HG03159 (cell line): ENCODE data around the gene RWDD1.

ENCODE experiments used
- ATAC-seq: cut with Tn5 transposase; IDR thresholded peaks from one replicate; pipeline ENCODE4 v1.9.1; 2021; ENCODE audit warnings: mild to moderate bottlenecking, moderate library complexity; ENCODE audit not compliant: unreplicated experiment

The RWDD1 gene

DNA sequence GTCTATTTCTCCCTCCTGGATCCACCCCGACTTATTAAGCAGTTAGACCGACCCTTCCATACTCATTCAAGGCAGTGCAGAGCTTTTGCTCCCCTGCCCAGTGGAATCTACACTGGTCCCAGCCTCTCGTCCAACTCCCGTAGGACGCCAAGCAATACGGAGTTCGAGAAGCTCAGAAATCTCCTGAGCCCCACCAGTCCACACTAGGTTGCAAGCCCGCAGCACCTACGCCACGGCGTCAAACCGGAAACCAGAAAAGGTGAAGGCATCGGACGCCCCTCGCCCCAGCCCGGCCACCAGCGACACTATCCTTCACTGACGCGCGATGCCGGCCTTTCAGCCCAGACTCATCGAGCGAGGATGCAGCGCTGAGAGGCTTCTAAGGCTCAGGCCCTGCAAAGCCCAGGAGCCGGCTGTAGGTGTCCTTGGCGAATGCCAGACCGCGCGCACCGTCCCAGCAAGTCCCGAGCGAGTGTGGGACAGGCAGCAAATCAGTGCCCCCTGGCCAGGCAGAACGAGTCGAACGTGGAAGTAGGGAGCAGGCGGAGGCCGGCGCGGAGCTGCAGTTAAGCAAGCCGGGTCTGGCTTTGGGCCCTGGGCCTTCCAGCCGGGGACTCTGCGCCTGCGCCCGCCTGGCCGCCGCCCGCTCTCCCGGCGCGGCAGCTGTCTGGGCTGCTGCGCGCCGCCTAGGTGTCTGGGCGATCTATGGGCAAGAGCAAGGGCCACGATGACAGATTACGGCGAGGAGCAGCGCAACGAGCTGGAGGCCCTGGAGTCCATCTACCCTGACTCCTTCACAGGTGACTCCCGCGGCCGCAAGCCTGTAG, at the start of gene RWDD1:
Gene RWDD1, plus strand, starts transcription at position 649 of the 827 bp plus-strand sequence. Its CDS starts 79 bp downstream, at position 728.
- peak; percentile 94 for ATAC-seq

DNA sequence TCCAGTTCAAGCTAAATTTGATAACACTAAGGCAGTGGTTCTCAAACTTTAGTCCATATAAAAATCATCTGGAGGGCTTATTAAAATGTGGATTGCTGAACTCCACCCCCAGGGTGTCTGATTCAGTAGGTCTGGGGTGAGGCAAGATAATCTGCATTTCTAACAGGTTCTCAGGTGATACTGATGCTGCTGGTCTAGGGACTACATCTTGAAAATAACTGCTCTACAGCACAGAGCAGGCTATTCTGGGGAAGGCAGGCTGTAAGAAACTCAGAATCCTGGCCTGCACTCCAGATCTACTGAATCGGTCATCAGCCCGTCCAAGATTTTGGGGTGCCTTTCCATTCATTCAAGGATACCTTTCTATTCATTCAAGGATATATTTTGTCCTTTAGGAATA, 48.4 kb upstream of the RWDD1 start:
- no peak for ATAC-seq

GRCh38 chr6:116524236-116524635, 47.1 kb upstream of the RWDD1 start:
- ATAC-seq = no peak

DNA sequence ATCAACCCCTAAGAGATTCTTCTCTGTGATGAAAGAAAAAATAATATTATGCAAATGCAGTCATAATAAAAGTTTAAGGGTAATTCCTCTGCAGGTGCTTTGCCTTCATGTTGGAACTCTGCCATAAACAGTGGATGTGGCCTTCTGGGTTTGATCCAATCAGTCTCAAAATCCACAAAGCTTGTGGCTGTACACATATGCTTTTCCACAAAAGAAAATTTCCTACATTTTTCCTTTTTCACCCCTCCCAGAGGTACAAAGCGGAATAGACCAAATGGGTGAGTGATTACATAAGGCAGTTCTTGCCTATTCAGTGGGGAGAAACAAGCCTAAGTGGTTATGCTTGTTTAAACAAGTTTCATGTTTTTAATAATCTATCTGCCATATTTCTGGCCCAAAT, 43.2 kb upstream of the RWDD1 start:
- ATAC-seq = no peak

GRCh38 chr6:116528780-116529179, 42.5 kb upstream of the RWDD1 start:
- no peak for ATAC-seq

GRCh38 chr6:116529466-116530290, 41.6 kb upstream of the RWDD1 start:
- ATAC-seq = no peak

DNA sequence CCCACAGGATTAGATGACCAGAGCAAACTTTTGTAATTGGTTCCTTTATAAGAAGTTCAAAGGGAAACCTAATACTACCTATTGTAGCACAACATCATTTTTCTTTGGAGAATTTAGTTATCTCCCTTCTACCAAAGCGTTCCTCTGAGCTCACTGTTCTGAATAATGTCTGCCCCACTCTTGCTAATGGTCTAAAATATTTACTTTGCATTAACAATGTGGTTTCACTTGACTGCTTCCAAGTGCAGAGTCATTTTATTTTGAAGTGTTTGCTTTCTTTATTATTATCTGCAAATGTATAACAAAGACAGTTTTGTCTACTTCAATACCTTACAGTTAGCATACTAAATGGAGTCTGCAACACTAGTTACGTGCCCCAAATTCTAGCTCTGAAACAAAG, 40.9 kb upstream of the RWDD1 start:
- no peak for ATAC-seq

- ATAC-seq = peak; percentile 84
These were observed 39.4 kb upstream of the RWDD1 start for GRCh38 chr6:116531675-116532570.

GRCh38 chr6:116533233-116533957, 37.9 kb upstream of the RWDD1 start:
- ATAC-seq = no peak

- no peak for ATAC-seq
These were observed 36.2 kb upstream of the RWDD1 start for GRCh38 chr6:116535109-116535508.

DNA sequence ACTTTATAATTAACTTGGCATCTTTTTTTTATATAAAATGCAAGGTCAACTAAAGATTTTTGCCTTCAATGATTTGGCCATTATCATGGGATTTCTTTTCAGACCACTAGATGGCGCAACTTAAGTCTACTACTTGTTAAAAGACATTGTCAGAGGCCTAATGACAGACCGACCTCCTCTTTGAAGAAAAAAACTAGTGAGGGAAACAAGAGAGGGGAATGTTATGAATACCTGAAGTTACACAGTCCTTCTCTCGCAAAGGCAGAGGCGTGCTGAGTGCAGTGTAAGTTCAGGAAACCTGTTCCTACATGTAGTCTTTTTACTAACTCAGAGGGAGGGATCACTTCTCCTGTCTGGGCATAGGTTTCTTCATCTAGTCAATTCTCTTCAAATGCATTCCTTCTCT, 35.1 kb upstream of the RWDD1 start:
- no peak for ATAC-seq

DNA sequence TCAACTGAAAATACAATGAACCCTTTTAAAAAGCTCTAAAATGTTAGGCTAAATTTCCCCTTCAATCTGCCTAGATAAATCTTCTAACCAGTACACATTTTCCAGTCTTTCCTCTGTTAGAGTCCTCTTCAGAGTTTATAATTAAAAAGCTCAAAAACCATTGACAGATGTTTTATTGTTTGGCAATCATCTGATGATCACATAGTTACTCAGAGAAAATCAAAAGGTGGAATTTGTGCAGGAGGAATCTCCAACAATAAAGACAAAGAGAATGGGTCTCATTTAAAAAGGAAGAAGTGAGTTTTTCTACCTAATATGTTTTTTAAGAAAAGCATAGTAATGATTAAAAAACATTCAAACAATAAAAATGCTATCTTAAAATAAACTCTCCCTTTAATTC, 28.9 kb upstream of the RWDD1 start:
- ATAC-seq = no peak

DNA sequence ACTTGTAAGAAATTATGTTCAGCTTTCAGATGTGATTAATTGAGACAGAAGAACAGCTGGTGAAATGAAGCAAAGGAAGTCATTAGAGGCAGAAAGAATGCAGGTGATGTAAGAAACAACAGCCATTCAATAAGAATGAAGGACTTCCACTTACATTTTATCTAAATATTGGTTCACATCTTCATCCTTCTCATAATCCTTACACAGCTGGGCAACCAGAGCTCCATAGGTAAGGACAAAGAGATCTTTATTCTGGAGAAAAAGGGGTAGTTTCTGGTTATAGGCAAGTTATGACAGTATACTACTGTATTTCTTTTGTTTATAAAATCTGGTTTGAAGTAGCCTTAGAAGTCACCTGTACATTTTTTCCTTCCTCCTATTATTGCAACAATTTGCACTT, 28.2 kb upstream of the RWDD1 start:
- ATAC-seq = no peak

DNA sequence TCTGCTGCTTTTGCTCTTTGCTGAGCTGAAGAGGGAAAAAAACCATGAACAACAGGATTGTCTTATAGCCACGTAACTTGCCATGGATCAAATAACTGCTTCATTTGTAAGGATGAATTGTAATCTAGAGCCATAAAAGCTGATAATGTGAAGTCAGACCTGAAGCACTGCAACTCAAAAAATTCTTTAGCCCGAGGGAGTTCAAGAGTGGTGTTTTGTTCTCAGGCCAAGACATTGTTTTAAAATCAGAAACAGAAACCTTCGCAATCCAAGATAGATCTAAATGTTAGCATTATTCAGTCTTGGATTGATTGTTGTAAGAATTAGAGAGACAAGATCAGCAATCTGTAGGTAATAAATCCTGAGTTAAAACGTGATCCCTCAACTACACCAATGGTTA, 25.7 kb upstream of the RWDD1 start, which contains the start of gene TRAPPC3L:
Gene TRAPPC3L, minus strand, starts transcription at position 34 of the 400 bp plus-strand sequence. CDS start 170 bp downstream, outside the sequence.
- no peak for ATAC-seq

- no peak for ATAC-seq
These were observed 23.9 kb upstream of the RWDD1 start for GRCh38 chr6:116547358-116547757.

GRCh38 chr6:116550796-116551195, 20.5 kb upstream of the RWDD1 start:
- ATAC-seq = no peak

DNA sequence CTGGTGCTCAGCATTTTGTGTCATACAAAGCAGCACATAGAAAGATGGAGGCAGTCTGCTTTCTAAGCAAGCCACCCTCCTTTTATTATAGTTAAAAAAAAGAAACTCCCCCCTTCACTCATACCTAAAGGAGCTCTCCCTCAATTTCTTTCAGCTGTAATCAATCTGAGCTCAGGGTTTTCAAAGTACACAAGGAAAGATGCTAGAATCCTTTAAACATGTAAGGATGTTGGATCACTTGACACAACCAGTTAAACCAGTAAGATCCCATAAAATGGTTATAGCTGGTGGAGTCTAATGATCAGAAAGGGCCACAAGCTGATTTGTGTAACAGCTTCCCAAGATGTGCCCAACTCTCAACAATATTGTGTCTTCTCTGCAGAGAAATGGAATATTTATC, 17.9 kb upstream of the RWDD1 start, which contains the start of gene CALHM4:
Gene CALHM4, plus strand, starts transcription at position 301 of the 400 bp plus-strand sequence. Its CDS starts 43 bp downstream, at position 344.
- no peak for ATAC-seq

GRCh38 chr6:116556065-116556464, 15.2 kb upstream of the RWDD1 start:
- no peak for ATAC-seq

- ATAC-seq = no peak
These were observed 14.4 kb upstream of the RWDD1 start for GRCh38 chr6:116556814-116557415.

- ATAC-seq = no peak
These were observed 13.4 kb upstream of the RWDD1 start for GRCh38 chr6:116557893-116558292.
